Esophagus squamous epithelium (tissue), 4 donors: ENCODE results near the gene DGAT2.

ENCODE experiments used
- CTCF ChIP-seq, 6 experiments: fragments of 450-650 bp in 4 of 6; fragments of 200-600 bp in 2 of 6; sonication (generic) in 2 of 6; IDR thresholded peaks; one replicate each; pipeline ENCODE4 v1.5.1; 2016 to 2019; ENCODE audit warnings: antibody characterized with exemption in 6 of 6, mild to moderate bottlenecking in 4 of 6, moderate library complexity in 4 of 6
- POLR2A ChIP-seq, 4 donors: fragments of 450-650 bp; IDR thresholded peaks; one replicate each; pipeline ENCODE4 v1.6.1; 2017; ENCODE audit warnings: antibody characterized with exemption in 4 of 4, mild to moderate bottlenecking in 4 of 4, moderate library complexity in 3 of 4

GRCh38 chr11:75734491-75735180, 33.9 kb upstream of the DGAT2 start:
- TF ChIP-seq CTCF (IDR thresholded peaks at IDR 0.05), result no peak
- TF ChIP-seq POLR2A (IDR thresholded peaks at IDR 0.05), result no peak
